GM18520 (cell line): ENCODE data around the gene SH3BP1.
"Not testable (repeated sequence)": the region's sequence is repeated elsewhere in the genome, so short reads cannot be mapped to it uniquely, and the experiment has no call there.

Experiments
- ATAC-seq: cut with Tn5 transposase; IDR thresholded peaks from one replicate; pipeline ENCODE4 v1.9.1; 2021; ENCODE audit not compliant: unreplicated experiment

The SH3BP1 gene

GRCh38 chr22:37675930-37676735 is 36.7 kb downstream of the SH3BP1 start:
- no peak for ATAC-seq

DNA sequence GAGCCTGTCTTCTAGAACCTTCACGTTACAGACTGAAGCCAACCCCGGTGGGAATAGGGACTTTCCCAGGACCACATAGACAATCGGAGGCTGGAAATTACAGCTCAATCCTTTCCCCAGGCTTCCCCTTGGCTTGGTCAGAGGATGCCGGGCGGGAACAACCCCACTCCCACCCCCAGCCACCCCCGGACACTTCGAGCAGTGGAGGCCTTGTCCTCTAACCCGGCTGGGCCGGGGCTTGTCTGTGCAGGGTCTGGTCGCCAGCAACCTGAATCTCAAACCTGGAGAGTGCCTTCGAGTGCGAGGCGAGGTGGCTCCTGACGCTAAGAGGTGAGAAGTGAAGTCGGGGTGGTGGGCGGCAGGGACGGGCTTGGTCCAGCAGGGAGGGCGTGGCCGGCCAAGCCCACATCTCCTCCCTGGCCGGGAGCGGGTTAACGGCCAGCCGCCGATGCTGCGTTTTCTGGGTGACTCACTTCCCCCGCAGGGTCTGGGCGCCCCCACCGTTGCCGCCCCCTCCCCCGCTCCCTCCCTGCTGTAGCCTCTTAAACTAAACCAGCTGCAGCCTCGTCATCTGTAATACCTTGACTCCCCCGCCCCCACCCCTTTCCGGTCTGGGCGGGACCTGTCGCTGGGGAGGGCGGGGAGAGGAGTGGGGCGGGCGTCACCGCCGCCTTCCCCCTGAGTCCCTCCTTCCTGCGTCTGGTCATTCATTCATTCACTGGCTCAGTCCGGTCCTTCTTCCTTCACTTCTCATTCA is 37.4 kb downstream of the SH3BP1 start:
- peak; percentile 33 for ATAC-seq

- no peak for ATAC-seq
Observed at GRCh38 chr22:37677493-37677974, 38.1 kb downstream of the SH3BP1 start.

GRCh38 chr22:37678372-37678771 is 38.9 kb downstream of the SH3BP1 start:
- ATAC-seq, result no peak

DNA sequence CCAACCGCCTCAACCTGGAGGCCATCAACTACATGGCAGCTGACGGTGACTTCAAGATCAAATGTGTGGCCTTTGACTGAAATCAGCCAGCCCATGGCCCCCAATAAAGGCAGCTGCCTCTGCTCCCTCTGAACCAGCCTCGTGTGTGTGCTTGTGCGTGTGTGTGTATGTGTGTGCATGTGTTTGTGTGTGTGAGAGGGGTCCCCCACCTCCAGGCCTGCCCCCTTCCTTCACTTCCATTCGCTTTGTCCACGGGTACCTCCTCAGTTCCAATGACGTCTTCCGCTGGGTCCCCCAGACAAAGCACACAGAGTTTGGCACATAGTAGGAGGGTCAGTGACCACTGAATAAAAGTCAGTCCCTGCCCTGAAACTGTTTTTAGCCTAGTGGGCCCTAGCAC is 40.2 kb downstream of the SH3BP1 start:
- no peak for ATAC-seq

DNA sequence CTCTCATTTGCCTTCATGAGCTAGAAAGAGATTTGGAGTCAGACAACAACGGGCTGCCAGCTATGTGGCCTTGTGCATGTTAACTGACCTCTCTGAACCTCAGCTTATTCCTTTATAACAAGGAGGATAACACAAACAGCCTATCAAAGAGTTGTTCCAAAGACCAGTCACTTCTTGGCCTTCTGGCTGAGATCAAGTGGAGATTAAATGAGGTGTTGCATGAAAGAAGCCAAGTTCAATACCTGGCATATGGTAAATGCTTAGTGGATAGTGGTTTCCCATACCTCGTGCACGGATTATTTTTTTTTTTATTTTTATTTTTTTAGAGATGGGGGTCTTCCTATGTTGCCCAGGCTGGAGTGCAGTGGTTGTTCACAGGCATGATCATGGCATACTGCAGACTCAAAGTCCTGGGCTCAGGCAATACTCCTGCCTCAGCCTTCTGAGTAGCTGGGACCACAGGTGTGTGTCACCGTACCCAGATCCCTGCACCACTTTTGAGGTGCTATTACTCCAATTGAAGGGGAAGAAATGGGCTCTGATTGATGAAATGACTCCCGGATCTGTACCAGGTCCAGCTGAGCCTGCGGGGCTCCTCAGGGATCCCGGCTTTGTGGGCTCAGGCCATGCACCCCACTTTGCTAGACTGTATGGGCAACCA is 40.9 kb downstream of the SH3BP1 start:
- ATAC-seq, result no peak

- no peak for ATAC-seq
Observed at GRCh38 chr22:37681001-37681424, 41.5 kb downstream of the SH3BP1 start.

DNA sequence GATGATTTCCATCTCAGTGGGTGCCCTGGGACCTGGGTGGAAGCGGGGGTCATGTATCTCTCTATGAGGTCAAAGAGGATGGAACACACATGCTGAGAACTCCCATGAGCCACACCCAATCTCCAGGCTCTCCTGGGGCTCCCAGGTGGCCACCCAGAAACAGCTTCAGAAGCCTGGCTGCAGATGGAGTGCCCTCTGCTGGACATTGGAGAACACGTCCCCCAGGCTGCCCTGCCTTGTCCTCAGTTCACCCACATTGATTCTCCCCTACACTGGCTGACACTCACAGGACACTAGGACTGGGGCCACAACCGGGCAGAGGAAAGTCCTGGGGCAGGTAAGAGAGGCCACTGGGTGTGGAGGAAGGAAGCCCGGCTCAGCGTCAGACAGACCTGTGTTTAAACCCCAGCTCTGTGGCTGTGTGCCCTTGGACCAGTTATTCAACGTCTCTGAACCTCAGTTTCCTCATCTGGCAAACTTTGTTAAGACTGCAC is 42.1 kb downstream of the SH3BP1 start:
- no peak for ATAC-seq

DNA sequence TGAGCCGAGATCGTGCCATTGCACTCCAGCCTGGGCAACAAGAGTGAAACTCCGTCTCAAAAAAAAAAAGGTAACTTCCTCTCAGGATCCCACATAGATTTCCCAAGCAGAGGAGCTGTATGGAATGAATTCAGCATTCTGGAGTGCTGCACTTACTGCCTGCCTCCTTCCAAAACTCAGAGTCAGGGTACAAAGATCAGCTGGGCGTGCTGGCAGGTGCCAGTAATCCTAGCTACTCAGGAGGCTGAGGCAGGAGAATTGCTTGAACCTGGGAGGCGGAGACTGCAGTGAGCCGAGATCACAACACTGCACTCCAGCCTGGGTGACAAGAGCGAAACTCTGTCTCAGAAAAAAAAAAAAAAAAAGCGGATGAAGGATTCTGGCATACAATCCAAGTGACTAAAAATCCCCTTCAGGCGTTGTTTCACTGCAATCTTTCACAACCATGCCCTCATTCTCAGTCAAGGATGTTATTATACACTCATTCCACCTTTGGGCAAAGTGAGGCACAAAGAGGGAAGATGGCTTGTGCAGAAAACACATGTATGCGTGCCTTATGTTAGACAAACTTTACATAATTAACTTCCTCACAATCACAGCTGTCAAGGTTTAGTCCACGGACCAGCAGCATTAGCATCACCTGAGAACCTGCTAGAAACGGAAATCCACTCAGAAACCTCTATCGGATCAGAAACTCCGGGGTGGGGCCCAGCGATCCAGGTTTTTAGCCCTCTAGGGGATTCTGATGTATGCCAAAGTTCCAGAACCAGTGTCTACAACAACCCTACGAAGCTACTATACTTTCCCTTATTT is 45.5 kb downstream of the SH3BP1 start:
- ATAC-seq, result no peak

GRCh38 chr22:37686002-37686982 is 46.8 kb downstream of the SH3BP1 start, which contains the start of gene NOL12:
TSS of gene NOL12 (plus strand) at chr22:37686343. CDS start at chr22:37686393, 50 bp downstream.
- ATAC-seq, result peak; percentile 79

- no peak for ATAC-seq
Observed at GRCh38 chr22:37690407-37690806, 50.9 kb downstream of the SH3BP1 start.

DNA sequence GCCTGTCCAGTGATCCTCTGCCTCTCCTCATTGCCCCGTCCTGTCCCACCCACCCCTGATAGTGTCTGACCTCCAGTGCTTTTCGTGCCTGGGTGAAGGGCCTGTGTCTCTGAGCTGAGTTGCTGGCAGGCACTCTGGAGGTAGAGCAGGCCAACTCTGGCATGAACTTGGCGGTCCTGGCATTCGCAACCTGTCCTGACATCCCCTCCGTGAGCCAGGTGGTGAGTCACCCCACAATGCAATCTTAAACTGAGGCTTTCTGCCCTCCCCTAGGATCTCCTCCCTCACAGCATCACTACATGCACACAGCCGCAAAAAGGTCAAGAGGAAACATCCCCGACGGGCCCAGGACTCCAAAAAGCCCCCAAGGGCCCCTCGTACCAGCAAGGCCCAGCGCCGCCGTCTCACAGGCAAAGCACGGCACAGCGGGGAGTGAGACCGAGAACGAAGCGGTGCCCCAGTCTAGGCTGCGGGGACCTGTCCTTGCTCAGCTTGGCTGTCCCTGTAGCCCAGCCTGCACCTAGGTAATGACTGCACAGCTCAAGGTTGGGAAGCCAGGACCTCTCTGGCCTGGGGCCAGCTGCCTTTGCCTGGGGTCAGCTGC is 51.5 kb downstream of the SH3BP1 start:
- no peak for ATAC-seq

DNA sequence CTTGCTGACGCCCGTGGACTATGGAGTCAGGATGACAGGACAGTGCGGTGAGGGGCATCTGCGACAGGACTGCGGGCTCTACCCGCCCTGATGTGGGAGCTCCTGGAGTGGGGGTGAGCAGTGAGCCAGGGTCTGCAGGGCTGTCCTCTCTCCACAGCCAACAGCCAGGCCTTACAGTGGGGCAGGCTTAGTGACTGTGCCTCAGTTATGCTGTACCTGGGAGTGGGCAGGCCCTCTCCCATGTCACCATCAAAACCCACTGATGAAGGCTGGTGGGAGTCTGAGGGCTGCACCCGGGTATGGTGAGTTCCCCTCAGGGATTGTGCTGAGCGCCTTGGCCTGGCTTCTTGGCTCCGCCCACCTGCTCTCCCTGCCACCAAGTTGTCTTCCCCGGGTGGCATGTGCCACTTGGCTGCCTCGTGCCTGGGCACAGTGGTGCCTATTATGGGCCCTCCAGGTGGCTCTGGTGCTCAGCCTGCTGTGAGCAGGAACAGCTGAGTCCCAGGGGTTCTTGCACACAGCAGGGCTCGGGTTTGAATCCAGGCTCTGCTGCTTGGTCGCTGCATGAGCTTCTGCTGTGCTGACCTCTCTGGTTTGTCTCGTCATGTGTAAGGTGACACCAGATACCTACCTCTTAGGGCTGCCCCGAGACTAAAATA is 53.3 kb downstream of the SH3BP1 start:
- no peak for ATAC-seq

- ATAC-seq, result not testable (repeated sequence)
Observed at GRCh38 chr22:37694131-37694530, 54.7 kb downstream of the SH3BP1 start.

DNA sequence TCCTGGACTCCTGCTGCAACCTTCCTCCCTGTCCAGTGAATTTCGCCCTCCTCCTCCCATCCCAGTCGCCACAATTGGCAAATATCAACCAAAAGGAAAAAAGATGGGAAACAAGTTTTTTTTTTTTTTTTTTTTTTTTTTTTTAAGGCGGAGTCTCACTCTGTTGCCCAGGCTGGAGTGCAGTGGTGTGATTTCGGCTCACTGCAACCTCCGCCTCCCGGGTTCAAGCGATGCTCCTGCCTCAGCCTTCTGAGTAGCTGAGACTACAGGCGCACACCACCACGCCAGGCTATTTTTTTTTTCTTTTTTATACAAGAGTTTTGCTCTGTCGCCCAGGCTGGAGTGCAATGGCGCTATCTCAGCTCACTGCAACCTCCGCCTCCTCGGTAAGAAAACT is 56.8 kb downstream of the SH3BP1 start:
- ATAC-seq, result not testable (repeated sequence)

- peak; percentile 85 for ATAC-seq
Observed at GRCh38 chr22:37696657-37697537, 57.4 kb downstream of the SH3BP1 start, which contains the start of gene TRIOBP. TSS of gene TRIOBP (plus strand) at chr22:37697048. CDS start at chr22:37701366, 4,318 bp downstream.

- ATAC-seq, result no peak
Observed at GRCh38 chr22:37697538-37697835, 58.0 kb downstream of the SH3BP1 start.
